Islet of Langerhans (tissue), 1 donor: ENCODE data around the gene IGLON5.

Experiments used
- FAIRE-seq: peaks from one replicate; lab custom pipeline; 2011; peaks lifted over from hg19 to GRCh38; lab: Jason Lieb, UNC

Gene IGLON5

GRCh38 chr19:51317968-51318367 is 6.5 kb downstream of the IGLON5 start:
- no peak for FAIRE-seq

DNA sequence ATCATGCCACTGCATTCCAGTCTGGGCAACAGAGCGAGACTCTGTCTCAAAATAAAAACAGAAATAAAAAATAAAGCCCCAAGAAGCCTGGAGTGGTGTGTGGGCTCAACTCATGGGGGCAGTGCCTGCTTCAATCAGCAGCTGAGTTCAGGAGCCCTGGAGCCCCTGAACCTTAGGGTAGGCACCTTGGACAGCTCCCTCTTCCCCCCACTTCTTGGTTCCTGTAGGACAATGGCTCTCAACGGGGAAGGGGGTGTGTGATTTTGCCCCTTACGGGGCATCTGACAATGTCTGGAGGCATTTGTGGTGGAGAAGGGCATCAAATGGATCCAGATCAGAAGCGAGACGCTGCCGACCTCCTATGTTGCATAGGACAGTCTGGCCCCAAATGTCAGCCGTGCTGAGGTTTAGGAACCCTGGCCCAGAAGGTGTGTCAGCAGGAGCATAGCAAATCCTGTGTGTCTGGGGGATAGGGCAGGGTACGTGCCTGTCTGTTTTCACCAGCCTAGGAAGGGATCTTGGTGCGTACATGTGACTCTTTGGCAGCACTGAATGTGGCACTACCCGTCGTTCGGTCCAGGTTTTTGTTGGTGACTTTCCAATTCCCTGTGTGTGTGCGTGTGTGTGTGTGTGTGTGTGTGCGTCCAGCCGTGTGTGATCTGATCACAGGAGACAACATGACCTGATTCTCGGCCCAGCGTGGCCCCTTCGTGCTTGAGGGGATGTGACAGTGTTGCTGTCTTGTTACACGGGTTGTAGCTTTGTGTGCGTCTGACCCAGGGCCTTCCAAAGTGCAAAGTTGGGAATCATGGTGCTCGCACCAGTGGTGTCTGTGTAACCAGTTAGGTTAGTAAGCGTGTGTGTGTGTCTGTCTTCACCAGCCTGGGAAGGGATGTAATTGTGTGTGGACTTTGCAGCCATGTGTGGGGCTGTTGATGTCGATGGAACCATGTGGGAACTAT is 7.5 kb downstream of the IGLON5 start:
- FAIRE-seq = no peak

- no peak for FAIRE-seq
These were observed 8.3 kb downstream of the IGLON5 start for GRCh38 chr19:51319649-51320279.

DNA sequence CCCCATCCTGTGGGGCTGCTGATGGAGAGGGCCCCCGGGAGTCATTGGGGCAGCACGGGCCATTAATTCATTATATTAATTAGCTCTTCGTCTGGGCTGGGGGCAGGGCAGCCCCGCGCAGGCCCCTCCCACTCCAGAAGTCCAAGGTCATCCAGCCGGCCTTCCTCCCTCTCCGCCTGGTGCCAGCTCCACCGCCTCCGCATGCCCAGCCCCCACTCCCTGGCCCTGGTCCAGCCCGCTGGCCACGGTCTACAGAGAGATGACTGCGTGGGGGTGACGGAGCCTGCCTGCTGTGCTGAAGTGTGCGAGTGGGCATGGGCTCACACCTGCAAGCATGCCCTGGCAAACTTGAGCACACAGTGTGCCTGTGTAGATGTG is 8.8 kb downstream of the IGLON5 start:
- no peak for FAIRE-seq

GRCh38 chr19:51321799-51322198 is 10.4 kb downstream of the IGLON5 start:
- FAIRE-seq = no peak

- FAIRE-seq = no peak
These were observed 12.2 kb downstream of the IGLON5 start for GRCh38 chr19:51323481-51324166.

- FAIRE-seq = no peak
These were observed 12.7 kb downstream of the IGLON5 start for GRCh38 chr19:51324167-51324481.

DNA sequence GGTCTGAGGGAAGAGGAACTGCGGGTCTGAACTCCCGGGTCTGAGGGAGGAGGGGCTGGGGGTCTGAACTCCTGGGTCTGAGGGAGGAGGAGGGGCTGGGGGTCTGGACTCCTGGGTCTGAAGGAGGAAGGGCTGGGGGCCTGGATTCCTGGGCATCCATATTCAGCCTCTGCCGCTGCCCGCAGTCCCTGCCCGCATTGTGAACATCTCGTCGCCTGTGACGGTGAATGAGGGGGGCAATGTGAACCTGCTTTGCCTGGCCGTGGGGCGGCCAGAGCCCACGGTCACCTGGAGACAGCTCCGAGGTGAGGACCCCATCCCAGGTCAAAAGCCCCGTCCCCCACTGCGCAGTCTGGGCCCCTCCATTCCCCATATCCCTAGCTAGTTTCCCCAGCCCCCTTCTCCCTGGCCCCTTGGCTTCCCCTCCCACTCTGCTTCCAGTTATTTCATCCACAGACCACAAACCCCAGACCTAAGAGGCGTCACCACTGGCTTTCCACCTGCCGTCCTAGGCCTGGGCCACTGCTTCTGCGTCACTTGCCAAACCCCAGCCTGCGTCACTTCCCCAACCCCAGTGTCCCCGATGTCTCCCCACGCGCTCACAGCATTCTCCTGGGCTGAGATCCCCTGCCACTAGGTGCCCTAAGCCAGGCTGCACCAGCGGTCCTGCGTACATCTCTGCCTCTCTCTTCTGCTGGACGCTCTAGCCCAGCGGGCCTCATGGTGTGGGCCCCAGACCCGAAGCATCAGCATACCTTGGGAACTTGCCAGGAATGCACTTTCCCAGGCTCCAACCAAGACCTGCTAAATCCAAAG is 13.9 kb downstream of the IGLON5 start:
- FAIRE-seq = no peak

- FAIRE-seq = no peak
These were observed 15.0 kb downstream of the IGLON5 start for GRCh38 chr19:51326216-51327065.

DNA sequence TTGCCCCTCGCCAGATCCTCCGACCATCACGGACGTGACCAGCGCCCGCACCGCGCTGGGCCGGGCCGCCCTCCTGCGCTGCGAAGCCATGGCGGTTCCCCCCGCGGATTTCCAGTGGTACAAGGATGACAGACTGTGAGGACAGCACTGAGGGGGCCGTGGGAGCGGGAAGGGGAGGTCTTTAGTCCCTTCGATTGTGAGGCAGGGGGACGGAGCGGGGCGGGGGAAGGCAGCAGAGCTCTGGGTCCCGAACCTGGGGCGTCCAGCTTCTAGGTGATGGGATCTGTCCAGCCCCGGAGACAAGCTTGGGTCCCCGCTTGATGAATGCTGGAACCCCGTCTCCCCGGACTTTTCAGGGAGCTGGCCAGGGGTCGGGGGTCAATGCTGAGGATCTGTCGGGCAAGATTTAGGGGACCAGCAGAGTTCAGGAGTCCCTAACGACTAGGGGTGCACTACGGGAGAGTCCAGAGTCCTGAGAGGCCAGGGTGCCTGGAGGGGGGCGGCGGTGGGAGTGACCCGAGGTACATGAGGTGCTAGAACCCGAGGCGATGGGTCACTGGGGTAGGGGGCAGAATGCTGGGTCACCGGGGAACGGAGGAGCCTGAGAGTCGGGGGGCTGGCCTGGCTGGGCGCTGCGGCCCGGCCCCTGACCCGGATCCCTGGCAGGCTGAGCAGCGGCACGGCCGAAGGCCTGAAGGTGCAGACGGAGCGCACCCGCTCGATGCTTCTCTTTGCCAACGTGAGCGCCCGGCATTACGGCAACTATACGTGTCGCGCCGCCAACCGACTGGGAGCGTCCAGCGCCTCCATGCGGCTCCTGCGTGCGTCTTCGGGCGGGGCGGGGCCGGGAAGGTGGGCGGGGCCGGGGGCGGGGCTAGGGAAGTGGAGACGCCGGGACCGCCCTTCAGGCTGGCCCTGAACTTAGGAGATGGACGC is 15.9 kb downstream of the IGLON5 start:
- no peak for FAIRE-seq

GRCh38 chr19:51329411-51329810 is 18.0 kb downstream of the IGLON5 start:
- FAIRE-seq = no peak

DNA sequence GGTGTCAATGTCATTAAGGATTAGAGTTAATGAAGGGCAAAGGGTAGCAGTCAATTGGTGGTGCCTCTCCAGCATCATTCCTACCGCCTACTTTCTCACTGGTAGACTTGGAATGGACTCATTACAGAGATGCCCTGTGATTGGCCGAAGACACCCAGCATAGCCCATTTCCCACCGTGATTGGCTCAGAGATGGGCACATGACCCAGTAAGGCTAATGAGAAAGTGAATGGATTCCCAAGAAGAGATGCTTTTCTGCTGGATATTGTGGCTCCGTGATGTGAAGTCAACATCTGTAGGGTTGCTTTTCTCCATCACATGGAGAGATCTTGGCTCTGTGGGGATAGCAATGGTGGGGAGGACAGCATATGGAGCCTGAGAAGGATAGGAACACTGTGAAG is 18.9 kb downstream of the IGLON5 start:
- no peak for FAIRE-seq

GRCh38 chr19:51331193-51331592 is 19.7 kb downstream of the IGLON5 start:
- no peak for FAIRE-seq

- FAIRE-seq = no peak
These were observed 20.3 kb downstream of the IGLON5 start for GRCh38 chr19:51331716-51332115.

DNA sequence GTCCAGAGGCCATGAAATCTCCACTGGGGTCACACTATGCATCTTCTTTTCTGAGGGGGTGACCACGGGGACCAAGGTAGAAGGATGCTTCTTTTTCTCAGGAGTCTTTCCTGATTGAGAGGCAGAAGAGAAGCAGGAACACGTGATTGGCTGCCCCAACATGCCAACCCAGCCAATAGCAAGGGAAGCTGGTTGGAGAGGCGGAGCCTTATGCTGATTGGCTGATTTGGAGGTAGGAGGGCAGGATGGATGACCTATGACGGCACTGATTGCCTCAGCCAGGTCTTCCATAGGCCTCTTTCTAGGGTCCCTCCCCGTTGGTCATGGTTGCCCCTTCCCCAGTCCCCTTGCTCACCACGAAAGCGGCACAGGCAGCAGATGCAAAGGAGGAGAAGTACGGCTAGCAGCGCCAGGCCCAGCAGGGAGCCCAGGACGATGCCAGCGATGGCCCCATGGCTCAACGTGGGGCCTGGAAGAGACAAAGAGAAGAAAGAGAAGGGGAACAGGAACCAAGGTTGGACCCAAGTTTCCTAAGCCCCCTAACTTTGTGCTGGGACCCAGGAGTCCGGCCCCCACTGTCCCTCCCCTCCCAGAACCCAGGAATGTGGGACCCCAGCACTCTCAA is 22.5 kb downstream of the IGLON5 start:
- FAIRE-seq = no peak

GRCh38 chr19:51337141-51337860 is 25.9 kb downstream of the IGLON5 start:
- no peak for FAIRE-seq

GRCh38 chr19:51337861-51338562 is 26.6 kb downstream of the IGLON5 start:
- no peak for FAIRE-seq

DNA sequence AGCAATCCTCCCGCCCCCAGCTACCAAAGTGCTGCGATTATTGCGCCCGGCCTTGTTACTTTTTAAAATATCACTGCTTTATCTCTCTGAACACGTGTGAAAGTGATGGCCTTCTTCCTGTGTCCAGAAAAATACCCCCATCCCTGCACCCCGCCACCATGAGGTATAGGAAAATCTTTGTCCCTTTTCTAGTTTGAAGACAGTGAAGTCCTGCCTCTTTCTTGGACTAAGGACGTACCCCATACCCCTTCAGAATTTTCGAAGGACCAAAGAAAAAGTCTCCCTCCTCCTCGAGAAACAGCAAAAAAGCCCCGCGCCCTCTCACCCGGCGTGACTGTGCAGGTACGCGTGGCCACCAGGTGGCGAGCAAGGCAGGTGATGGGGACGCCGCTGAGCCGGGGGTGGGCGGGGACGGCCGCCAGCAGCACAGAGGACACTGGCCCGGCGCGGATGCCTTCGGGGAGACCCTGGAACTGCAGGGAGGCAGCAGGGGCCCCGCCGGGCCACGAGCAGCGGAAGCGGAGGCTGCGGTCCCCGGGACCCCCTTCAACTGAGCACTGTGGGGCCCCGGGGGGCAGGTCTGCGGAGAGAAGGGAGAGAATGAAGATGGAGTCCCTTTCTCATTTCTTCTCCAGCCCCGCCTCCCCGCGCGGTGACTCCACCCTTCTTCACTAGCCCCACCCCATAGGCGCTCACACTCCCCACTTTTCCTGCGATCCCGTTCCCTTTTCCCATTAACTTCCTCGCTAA is 27.3 kb downstream of the IGLON5 start:
- FAIRE-seq = no peak
